Hippocampal formation (tissue), 2 donors: ENCODE results near the gene OPRD1.
"Not testable (repeated sequence)": the region's sequence is repeated elsewhere in the genome, so short reads cannot be mapped to it uniquely, and the experiment has no call there.

Source experiments
- DNase-seq, 2 donors: peaks; one replicate each; lab custom pipeline; 2025; lab: John Stamatoyannopoulos, UW

Gene OPRD1

GRCh38 chr1:28845786-28846543, 34.0 kb downstream of the OPRD1 start:
- DNase-seq: no peak

GRCh38 chr1:28847207-28847606, 35.2 kb downstream of the OPRD1 start:
- not testable (repeated sequence) for DNase-seq

GRCh38 chr1:28848416-28848815, 36.4 kb downstream of the OPRD1 start:
- no peak for DNase-seq

- DNase-seq: no peak
Measured at GRCh38 chr1:28853093-28853742, 41.2 kb downstream of the OPRD1 start.

- DNase-seq: not testable (repeated sequence)
Measured at GRCh38 chr1:28854406-28854805, 42.4 kb downstream of the OPRD1 start.

- no peak for DNase-seq
Measured at GRCh38 chr1:28855046-28855445, 43.1 kb downstream of the OPRD1 start.

GRCh38 chr1:28855469-28855951, 43.5 kb downstream of the OPRD1 start:
- DNase-seq: no peak

GRCh38 chr1:28855969-28856368, 44.0 kb downstream of the OPRD1 start:
- DNase-seq: no peak

- no peak for DNase-seq
Measured at GRCh38 chr1:28860332-28861073, 48.5 kb downstream of the OPRD1 start.

GRCh38 chr1:28862571-28863403, 50.8 kb downstream of the OPRD1 start:
- DNase-seq: no peak

- DNase-seq: no peak
Measured at GRCh38 chr1:28864695-28865094, 52.7 kb downstream of the OPRD1 start.

- DNase-seq: no peak
Measured at GRCh38 chr1:28865997-28866650, 54.2 kb downstream of the OPRD1 start.

GRCh38 chr1:28867850-28868249, 55.9 kb downstream of the OPRD1 start:
- no peak for DNase-seq

GRCh38 chr1:28869952-28870351, 58.0 kb downstream of the OPRD1 start:
- no peak for DNase-seq

- DNase-seq: no peak
Measured at GRCh38 chr1:28871631-28872401, 59.8 kb downstream of the OPRD1 start.

- not testable (repeated sequence) for DNase-seq
Measured at GRCh38 chr1:28875134-28875533, 63.2 kb downstream of the OPRD1 start.

- peak; percentile 52 to 57 for DNase-seq
Measured at GRCh38 chr1:28877132-28877781, 65.3 kb downstream of the OPRD1 start.

- DNase-seq: no peak
Measured at GRCh38 chr1:28878796-28879195, 66.8 kb downstream of the OPRD1 start.

- DNase-seq: peak; percentile 70 to 78
Measured at GRCh38 chr1:28882009-28882628, 70.1 kb downstream of the OPRD1 start.
